ENCODE results near the gene AGPAT3.

Gene AGPAT3

GRCh38 chr21:43827015-43827611, 37.9 kb upstream of the AGPAT3 start (continued):
- no peak for TF ChIP-seq KLF9 (tag by site-specific recombination; IDR thresholded peaks at IDR 0.05; ENCODE audit: low read depth)
- no peak for TF ChIP-seq ZNF558 (tag by site-specific recombination; IDR thresholded peaks at IDR 0.05)
- no peak; the same call in 1 of the 2 replicates for TF ChIP-seq ZSCAN5A (tag by site-specific recombination; IDR thresholded peaks at IDR 0.05)
- TF ChIP-seq OSR2 (tag by site-specific recombination; IDR thresholded peaks at IDR 0.05) = no peak
- TF ChIP-seq TRIM28 (IDR thresholded peaks at IDR 0.05; ENCODE audit: borderline replicate concordance, low read length) = no peak
- TF ChIP-seq, protein P1, sequence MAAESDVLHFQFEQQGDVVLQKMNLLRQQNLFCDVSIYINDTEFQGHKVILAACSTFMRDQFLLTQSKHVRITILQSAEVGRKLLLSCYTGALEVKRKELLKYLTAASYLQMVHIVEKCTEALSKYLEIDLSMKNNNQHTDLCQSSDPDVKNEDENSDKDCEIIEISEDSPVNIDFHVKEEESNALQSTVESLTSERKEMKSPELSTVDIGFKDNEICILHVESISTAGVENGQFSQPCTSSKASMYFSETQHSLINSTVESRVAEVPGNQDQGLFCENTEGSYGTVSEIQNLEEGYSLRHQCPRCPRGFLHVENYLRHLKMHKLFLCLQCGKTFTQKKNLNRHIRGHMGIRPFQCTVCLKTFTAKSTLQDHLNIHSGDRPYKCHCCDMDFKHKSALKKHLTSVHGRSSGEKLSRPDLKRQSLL (tag by site-specific recombination; IDR thresholded peaks at IDR 0.05) = no peak
- TF ChIP-seq ZNF354C (tag by site-specific recombination; IDR thresholded peaks at IDR 0.05; ENCODE audit: borderline replicate concordance, low read depth) = no peak
- TF ChIP-seq ZNF112 (tag by site-specific recombination; IDR thresholded peaks at IDR 0.05) = no peak
- TF ChIP-seq ZNF16 (tag by site-specific recombination; IDR thresholded peaks at IDR 0.05; ENCODE audit: low read depth) = no peak
- TF ChIP-seq ZNF266 (tag by site-specific recombination; IDR thresholded peaks at IDR 0.05; ENCODE audit: low read depth) = no peak
- TF ChIP-seq ZNF660 (tag by site-specific recombination; IDR thresholded peaks at IDR 0.05) = no peak
- TF ChIP-seq ZNF843 (tag by site-specific recombination; IDR thresholded peaks at IDR 0.05) = no peak
- peak; percentile 44 for TF ChIP-seq GLIS2 (tag by site-specific recombination; IDR thresholded peaks at IDR 0.05)
- TF ChIP-seq, protein P2, sequence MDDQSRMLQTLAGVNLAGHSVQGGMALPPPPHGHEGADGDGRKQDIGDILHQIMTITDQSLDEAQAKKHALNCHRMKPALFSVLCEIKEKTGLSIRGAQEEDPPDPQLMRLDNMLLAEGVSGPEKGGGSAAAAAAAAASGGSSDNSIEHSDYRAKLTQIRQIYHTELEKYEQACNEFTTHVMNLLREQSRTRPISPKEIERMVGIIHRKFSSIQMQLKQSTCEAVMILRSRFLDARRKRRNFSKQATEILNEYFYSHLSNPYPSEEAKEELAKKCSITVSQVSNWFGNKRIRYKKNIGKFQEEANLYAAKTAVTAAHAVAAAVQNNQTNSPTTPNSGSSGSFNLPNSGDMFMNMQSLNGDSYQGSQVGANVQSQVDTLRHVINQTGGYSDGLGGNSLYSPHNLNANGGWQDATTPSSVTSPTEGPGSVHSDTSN (CRISPR knock-in tag; IDR thresholded peaks at IDR 0.05) = no peak
- no peak for TF ChIP-seq ZNF114 (tag by site-specific recombination; IDR thresholded peaks at IDR 0.05)
- no peak for TF ChIP-seq ZNF473 (tag by site-specific recombination; IDR thresholded peaks at IDR 0.05)
- no peak for TF ChIP-seq HOXD13 (CRISPR knock-in tag; IDR thresholded peaks at IDR 0.05; ENCODE audit: borderline replicate concordance)
- TF ChIP-seq ZNF223 (tag by site-specific recombination; IDR thresholded peaks at IDR 0.05) = no peak
- TF ChIP-seq ZNF239 (tag by site-specific recombination; IDR thresholded peaks at IDR 0.05) = no peak
- peak; percentile 58; the same call in 1 of the 2 replicates for TF ChIP-seq KLF17 (tag by site-specific recombination; IDR thresholded peaks at IDR 0.05)
- 0 out of 2 replicates have a peak, but pooled peaks have one; percentile 20 for TF ChIP-seq PRDM10 (tag by site-specific recombination; IDR thresholded peaks at IDR 0.05)
- no peak for TF ChIP-seq ZNF155 (tag by site-specific recombination; IDR thresholded peaks at IDR 0.05)
- no peak for TF ChIP-seq ZNF335 (tag by site-specific recombination; conservative IDR thresholded peaks at IDR 0.05)
- 0 out of 2 replicates have a peak, but pooled peaks have one; percentile 18 for TF ChIP-seq ZBTB8A (tag by site-specific recombination; IDR thresholded peaks at IDR 0.05)
- TF ChIP-seq ZNF416 (tag by site-specific recombination; IDR thresholded peaks at IDR 0.05) = no peak
- no peak for TF ChIP-seq ZNF350 (tag by site-specific recombination; IDR thresholded peaks at IDR 0.05)
